HG03442 (cell line): ENCODE measurements around the gene CCDC142.
A peak's percentile ranks its signal among the peaks of the same experiment; 100 is the strongest.
"Not testable (repeated sequence)": the region's sequence is repeated elsewhere in the genome, so short reads cannot be mapped to it uniquely, and the experiment has no call there.

Source experiments
- ATAC-seq: cut with Tn5 transposase; IDR thresholded peaks from one replicate; pipeline ENCODE4 v1.9.1; 2021; ENCODE audit warnings: mild to moderate bottlenecking, moderate library complexity; ENCODE audit not compliant: unreplicated experiment

The CCDC142 gene

DNA sequence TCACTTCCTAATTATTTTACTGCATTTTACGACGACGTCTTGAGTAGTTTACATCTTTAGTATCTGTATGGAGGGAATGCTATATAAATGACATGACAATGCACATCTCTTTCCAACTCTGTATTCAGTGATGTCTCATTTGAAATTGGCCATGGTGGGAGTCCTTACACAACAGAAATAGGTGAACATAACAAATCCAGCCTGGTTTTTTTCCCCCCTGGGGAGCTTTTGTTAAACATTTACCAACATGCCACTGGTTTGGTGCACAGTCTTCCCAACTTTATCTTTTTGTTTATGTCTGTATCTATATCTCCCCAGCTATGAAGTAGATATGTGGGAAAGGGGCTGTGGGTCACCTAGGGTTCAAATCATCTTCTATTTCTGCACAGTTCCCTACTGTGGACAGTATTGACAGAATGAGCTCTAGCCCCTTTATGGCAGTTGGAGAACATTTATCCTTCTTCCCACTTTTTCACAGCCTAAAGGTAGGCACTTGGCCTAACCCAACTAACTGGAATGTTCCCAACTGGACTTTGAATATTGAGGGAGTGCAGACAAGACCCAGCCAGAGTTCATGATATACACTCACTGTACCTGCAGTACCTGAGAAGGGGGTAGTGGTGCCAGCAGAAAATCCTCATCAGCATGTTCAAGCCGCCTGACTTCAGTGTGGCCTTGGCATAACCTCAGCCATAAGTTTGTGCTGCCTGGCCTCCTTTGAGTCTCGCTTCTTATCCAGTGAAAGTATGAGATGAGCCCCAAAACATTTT is 35.4 kb downstream of the CCDC142 start:
- ATAC-seq, result no peak

DNA sequence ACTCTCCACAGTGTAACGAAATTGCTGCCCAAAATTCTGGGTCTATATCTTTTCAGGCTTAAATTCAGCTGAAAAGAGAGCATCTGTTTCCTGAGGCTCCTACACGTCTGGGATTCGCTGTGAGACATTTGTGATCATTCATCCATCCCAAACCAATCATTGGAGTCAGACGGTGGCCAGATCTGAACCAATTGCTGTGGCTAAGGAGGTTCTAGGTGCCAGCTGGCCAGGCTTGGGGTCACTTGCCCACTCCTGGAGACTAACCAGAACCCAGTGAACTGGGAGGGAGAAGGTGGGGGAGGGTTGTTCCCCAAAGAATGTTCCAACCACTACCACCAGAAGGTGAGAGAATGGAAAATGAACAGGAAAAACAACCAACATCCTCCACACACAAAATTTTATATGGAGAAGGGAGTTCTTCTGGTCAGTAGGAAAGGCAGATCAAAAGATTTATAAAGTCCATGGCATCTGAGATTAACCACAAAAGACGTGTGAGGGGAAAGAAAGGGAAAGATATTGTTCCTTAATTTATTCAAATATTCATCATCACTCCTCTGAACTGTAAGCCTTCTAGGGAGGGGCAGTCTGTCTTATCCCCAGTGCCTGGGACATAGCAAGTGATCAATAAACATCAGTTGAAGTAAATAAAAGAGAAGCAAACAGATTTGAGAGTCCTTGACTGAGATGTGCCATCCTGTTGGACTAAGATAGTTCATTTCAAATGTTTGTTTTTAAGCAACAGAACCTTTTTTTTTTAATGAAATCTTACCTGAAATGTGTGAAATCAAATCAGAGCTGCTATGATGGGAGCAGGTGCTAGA is 38.1 kb downstream of the CCDC142 start:
- ATAC-seq, result no peak

GRCh38 chr2:74442483-74443297 is 40.1 kb downstream of the CCDC142 start:
- not testable (repeated sequence) for ATAC-seq

- ATAC-seq, result no peak
Measured at GRCh38 chr2:74441690-74442482, 40.9 kb downstream of the CCDC142 start, which contains the start of gene RTKN. Gene RTKN (minus strand): TSS chr2:74441937. CDS start chr2:74441816, 121 bp downstream.

- ATAC-seq, result no peak
Measured at GRCh38 chr2:74441170-74441689, 41.6 kb downstream of the CCDC142 start.

- peak; percentile 76 for ATAC-seq
Measured at GRCh38 chr2:74440378-74441169, 42.2 kb downstream of the CCDC142 start.

GRCh38 chr2:74439803-74440377 is 42.9 kb downstream of the CCDC142 start:
- ATAC-seq, result no peak

- no peak for ATAC-seq
Measured at GRCh38 chr2:74439373-74439772, 43.4 kb downstream of the CCDC142 start.

- ATAC-seq, result no peak
Measured at GRCh38 chr2:74438248-74438647, 44.5 kb downstream of the CCDC142 start.

- no peak for ATAC-seq
Measured at GRCh38 chr2:74436848-74437695, 45.7 kb downstream of the CCDC142 start.

- ATAC-seq, result no peak
Measured at GRCh38 chr2:74436111-74436805, 46.5 kb downstream of the CCDC142 start.

DNA sequence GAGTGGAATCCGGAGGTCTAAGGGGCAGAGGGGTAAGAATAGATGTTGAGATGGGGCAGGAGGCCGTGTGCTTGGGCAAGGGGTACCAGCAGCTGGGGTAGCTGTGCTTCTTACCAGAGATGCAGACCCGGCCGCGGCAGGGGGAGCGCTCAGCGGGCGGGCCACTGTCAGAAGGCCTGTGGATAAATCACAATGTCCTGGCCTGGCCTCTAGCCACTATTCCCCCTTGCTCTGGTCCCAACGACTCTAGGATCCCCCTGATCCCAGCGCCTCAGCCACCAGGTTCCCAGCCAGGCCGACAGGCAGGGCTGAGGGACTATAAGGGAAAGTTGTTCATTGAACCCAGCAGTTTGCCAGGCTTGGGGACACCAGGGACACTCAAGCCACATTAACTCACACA is 52.3 kb downstream of the CCDC142 start:
- no peak for ATAC-seq

DNA sequence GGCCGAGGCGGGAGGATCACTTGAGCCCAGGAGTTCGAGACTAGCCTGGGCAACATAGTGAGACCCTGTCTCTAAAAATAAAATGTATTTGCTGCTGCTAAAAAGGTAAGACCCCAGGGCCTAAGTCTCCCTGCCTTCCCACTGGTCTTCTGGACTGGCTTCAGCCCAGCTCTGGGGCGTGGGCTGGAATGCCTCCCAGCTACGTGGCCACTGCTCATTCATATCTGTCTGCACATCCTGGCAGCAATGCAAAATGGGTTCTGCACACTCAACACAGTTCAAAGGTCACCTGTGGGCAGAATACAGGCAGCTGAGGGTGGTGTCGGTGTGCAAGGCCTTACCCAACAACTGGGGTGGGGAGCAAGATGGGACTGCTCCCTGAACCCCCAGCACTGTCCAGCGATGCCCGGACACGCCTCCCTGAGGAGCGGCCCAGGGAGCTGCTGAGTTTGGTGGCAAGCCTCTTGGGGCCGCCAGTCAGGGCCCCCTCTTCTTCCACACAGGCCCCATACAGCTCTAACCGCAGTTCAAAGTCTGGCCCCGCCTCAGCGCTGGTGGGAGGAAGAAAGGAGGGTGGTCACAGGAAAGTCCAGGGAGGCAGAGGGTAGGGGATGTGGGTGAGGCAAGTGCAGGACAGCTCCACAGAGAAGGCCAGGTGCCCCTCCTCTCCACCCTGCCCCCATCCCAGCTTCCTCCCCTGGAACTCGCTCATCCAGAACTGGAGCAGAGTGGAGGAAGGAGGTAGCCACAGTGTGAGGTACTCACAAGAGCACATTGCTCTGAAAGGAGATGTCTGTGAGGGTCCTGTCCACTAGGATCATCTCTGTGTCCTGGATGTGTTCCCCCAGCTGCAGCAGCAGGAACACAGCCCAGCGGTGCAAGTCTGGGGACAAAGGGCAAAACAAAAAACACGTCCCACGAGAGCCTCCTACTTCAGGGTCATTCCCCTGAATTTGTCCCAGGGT is 53.0 kb downstream of the CCDC142 start:
- no peak for ATAC-seq

GRCh38 chr2:74428675-74429074 is 54.1 kb downstream of the CCDC142 start:
- ATAC-seq, result no peak

DNA sequence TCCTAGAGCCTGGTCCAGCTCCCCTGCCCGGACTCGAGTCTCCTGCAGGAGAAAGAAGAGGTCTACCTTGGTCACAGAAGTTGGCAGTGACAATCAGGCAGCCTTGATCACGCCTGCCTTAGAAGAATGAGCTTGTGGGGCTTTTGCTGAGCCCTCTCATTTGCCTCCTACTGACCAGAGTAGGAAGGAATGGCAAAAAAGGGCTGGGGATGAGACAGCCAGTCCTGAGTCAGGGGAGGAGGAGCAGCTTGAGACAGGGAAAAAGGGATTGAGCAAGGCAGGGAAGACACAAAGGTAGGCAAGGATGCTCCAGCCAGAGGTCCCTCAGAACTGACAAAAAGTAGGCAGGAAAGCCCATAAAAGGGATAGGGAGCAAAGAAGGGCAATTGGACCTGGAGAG is 55.2 kb downstream of the CCDC142 start:
- ATAC-seq, result no peak

DNA sequence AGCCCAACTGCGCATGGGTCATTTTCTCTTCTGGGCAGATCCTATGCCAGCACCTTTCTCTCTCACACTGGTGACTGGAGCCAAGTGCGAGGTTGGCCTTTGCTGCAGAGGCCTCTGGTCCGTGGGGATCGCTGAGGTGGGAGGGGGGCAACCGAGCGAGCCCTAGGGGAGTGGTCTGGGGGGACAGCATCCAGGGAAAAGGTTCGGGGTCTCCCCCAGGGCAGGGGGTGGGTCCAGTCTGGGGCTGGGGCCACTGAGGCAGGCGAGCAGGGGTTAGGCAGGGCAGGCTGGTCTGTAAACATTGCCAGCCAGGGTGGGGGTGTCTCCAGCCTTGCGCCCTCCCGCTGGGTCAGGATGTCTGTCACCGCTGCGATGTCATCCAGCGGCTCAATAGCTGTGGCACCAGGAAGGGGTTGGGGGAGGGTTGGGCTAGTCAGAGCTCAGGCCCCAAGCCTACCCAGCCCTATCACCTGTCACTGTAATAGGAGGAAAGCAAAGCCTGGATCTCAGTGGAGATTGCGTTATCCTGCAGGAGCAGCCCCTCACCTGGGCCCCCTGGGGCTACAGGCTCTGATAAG is 56.5 kb downstream of the CCDC142 start:
- no peak for ATAC-seq
